ENCODE data around the gene ZNF521.

The ZNF521 gene

GRCh38 chr18:25123438-25124232, 228.3 kb downstream of the ZNF521 start:
- H3K4me3 ChIP-seq (ENCODE audit: low read length) = no peak overlapping the region
- H3K36me3 ChIP-seq (ENCODE audit: insufficient read depth, low read length) = peaks cover 6% of the 10 kb centered on the region
- no peaks in the 10 kb centered on the region for H3K4me1 ChIP-seq (ENCODE audit: insufficient read depth, low read length)
- no peak overlapping the region for H2AFZ ChIP-seq (ENCODE audit: low read depth, low read length)
- H3K27me3 ChIP-seq (ENCODE audit: insufficient read depth, low read length) = no peaks in the 10 kb centered on the region
- H3K9me3 ChIP-seq (ENCODE audit: low read length) = no peaks in the 10 kb centered on the region

DNA sequence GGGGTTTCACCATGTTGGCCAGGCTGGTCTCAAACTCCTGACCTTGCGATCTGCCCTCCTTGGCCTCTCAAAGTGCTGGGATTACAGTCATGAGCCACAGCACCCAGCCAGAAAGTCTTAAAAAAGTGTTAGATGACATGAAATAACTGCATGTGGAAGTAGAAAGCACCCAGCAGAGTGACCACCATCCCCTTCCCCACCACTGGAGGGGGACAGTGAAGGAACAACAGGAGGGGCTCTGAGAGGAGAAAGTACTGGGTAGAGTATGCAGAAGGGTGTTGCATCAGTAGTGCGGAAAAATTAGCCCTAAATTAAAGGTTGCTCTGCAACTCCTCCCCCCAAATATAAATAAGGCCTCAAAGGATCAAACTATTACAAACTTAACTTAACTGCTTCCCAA, 230.5 kb downstream of the ZNF521 start:
- no peak overlapping the region for H2AFZ ChIP-seq (ENCODE audit: low read depth, low read length)
- no peaks in the 10 kb centered on the region for H3K9me3 ChIP-seq (ENCODE audit: low read length)
- H3K4me1 ChIP-seq (ENCODE audit: insufficient read depth, low read length) = no peaks in the 10 kb centered on the region
- peaks cover 6% of the 10 kb centered on the region for H3K36me3 ChIP-seq (ENCODE audit: insufficient read depth, low read length)
- H3K4me3 ChIP-seq (ENCODE audit: low read length) = no peak overlapping the region
- H3K27me3 ChIP-seq (ENCODE audit: insufficient read depth, low read length) = no peaks in the 10 kb centered on the region

GRCh38 chr18:25113566-25113965, 238.4 kb downstream of the ZNF521 start:
- H3K36me3 ChIP-seq (ENCODE audit: insufficient read depth, low read length) = peaks cover 5% of the 10 kb centered on the region
- H3K9me3 ChIP-seq (ENCODE audit: low read length) = no peaks in the 10 kb centered on the region
- H2AFZ ChIP-seq (ENCODE audit: low read depth, low read length) = no peak overlapping the region
- no peak overlapping the region for H3K4me3 ChIP-seq (ENCODE audit: low read length)
- peaks cover 15% of the 10 kb centered on the region for H3K4me1 ChIP-seq (ENCODE audit: insufficient read depth, low read length)
- no peaks in the 10 kb centered on the region for H3K27me3 ChIP-seq (ENCODE audit: insufficient read depth, low read length)

DNA sequence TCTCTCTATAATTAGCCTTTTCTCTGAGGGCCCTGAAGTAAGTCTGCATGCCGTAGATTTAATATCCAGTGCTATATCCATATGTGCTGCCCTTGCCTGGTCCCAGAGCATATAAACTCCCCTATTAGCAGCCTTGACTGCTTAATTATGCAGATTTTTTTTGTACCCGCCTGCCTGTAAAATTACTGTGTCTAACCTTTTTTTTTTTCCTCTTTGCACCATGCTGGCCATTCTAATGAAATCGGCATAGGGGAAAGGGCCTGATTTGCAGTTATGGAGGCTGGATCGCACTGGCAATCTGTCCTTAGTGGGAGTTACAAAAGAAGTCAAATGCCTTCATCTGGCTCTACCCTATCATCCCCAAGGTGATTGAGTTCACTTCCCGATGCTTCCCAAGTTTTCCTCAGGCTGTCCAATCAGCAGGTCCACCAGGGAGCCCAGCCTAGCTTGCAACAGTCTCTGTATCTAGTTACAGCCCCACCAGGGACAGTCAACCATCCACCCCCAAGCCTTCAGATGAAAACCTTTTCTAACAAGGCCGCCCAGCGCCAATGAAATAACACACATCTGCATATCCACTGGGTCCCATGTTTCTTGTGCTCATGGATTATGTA, 239.0 kb downstream of the ZNF521 start:
- Histone ChIP-seq H3K4me1 (ENCODE audit: insufficient read depth, low read length) (peaks cover 15% of the 10 kb centered on the region), H3K4me3 (ENCODE audit: low read length) (no peak overlapping the region), H3K9me3 (ENCODE audit: low read length) (no peaks in the 10 kb centered on the region), H3K27me3 (ENCODE audit: insufficient read depth, low read length) (no peaks in the 10 kb centered on the region), H3K36me3 (ENCODE audit: insufficient read depth, low read length) (peaks cover 6% of the 10 kb centered on the region), H2AFZ (ENCODE audit: low read depth, low read length) (no peak overlapping the region)

GRCh38 chr18:25111377-25112288, 240.3 kb downstream of the ZNF521 start:
- Histone ChIP-seq H3K36me3 (ENCODE audit: insufficient read depth, low read length) (peaks cover 10% of the 10 kb centered on the region), H3K4me1 (ENCODE audit: insufficient read depth, low read length) (peaks cover 15% of the 10 kb centered on the region)

GRCh38 chr18:25109484-25109883, 242.5 kb downstream of the ZNF521 start:
- H3K4me3 ChIP-seq (ENCODE audit: low read length) = no peak overlapping the region
- H3K4me1 ChIP-seq (ENCODE audit: insufficient read depth, low read length) = peaks cover 11% of the 10 kb centered on the region
- H3K27me3 ChIP-seq (ENCODE audit: insufficient read depth, low read length) = no peaks in the 10 kb centered on the region
- H3K36me3 ChIP-seq (ENCODE audit: insufficient read depth, low read length) = peaks cover 10% of the 10 kb centered on the region
- no peak overlapping the region for H2AFZ ChIP-seq (ENCODE audit: low read depth, low read length)
- no peaks in the 10 kb centered on the region for H3K9me3 ChIP-seq (ENCODE audit: low read length)

More at GRCh38 chr18:25111377-25112288, 240.3 kb downstream of the ZNF521 start:
- no peaks in the 10 kb centered on the region for H3K9me3 ChIP-seq (ENCODE audit: low read length)
- no peaks in the 10 kb centered on the region for H3K27me3 ChIP-seq (ENCODE audit: insufficient read depth, low read length)
- H3K4me3 ChIP-seq (ENCODE audit: low read length) = no peak overlapping the region
- H2AFZ ChIP-seq (ENCODE audit: low read depth, low read length) = no peak overlapping the region

DNA sequence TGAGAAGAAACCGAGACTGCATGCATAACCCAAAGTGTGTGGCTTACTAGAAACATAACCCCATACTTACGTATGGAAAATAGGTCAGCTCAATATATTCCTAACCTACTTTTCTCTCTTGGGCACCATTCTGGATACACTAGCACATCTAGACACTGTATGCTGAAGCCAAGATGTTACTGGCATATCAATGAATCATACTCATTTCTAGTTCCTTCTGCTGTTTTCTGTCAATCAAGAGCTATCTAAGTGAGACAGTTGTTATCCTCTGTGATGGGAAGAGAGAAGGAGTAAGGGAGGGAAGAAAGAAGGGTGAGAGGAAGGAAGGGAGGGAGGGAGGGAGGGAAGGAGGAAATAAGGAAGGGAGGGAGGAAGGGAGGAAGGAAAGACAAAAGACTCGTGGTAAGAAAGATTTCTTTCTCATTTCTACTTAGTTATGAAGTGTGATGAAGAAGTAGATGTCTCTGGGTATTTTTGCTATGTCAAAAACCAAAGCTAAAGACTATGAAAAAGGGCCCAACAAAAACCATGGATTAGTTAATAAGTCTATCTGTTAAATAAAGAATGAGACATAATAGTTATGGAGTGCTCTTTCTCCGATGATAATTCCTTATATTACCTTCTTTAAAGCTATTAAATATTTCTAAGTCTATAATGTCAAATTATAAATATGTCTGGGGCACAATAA, 248.4 kb downstream of the ZNF521 start:
- Histone ChIP-seq H3K4me1 (ENCODE audit: insufficient read depth, low read length) (peaks cover 24% of the 10 kb centered on the region), H3K36me3 (ENCODE audit: insufficient read depth, low read length) (peaks cover 5% of the 10 kb centered on the region), H3K9me3 (ENCODE audit: low read length) (no peaks in the 10 kb centered on the region), H3K27me3 (ENCODE audit: insufficient read depth, low read length) (no peaks in the 10 kb centered on the region), H2AFZ (ENCODE audit: low read depth, low read length) (no peak overlapping the region), H3K4me3 (ENCODE audit: low read length) (no peak overlapping the region)

GRCh38 chr18:25102662-25103061, 249.3 kb downstream of the ZNF521 start:
- Histone ChIP-seq H3K4me1 (ENCODE audit: insufficient read depth, low read length) (peaks cover 24% of the 10 kb centered on the region), H3K9me3 (ENCODE audit: low read length) (no peaks in the 10 kb centered on the region), H3K4me3 (ENCODE audit: low read length) (no peak overlapping the region), H3K36me3 (ENCODE audit: insufficient read depth, low read length) (peaks cover 2% of the 10 kb centered on the region), H2AFZ (ENCODE audit: low read depth, low read length) (no peak overlapping the region), H3K27me3 (ENCODE audit: insufficient read depth, low read length) (no peaks in the 10 kb centered on the region)

GRCh38 chr18:25100418-25100817, 251.5 kb downstream of the ZNF521 start:
- no peak overlapping the region for H2AFZ ChIP-seq (ENCODE audit: low read depth, low read length)
- H3K4me1 ChIP-seq (ENCODE audit: insufficient read depth, low read length) = peaks cover 24% of the 10 kb centered on the region
- H3K9me3 ChIP-seq (ENCODE audit: low read length) = no peaks in the 10 kb centered on the region
- H3K4me3 ChIP-seq (ENCODE audit: low read length) = no peak overlapping the region
- no peaks in the 10 kb centered on the region for H3K27me3 ChIP-seq (ENCODE audit: insufficient read depth, low read length)
- H3K36me3 ChIP-seq (ENCODE audit: insufficient read depth, low read length) = no peaks in the 10 kb centered on the region

- no peaks in the 10 kb centered on the region for H3K27me3 ChIP-seq (ENCODE audit: insufficient read depth, low read length)
- no peaks in the 10 kb centered on the region for H3K9me3 ChIP-seq (ENCODE audit: low read length)
- H2AFZ ChIP-seq (ENCODE audit: low read depth, low read length) = no peak overlapping the region
- H3K4me1 ChIP-seq (ENCODE audit: insufficient read depth, low read length) = peaks cover 24% of the 10 kb centered on the region
- no peak overlapping the region for H3K4me3 ChIP-seq (ENCODE audit: low read length)
- H3K36me3 ChIP-seq (ENCODE audit: insufficient read depth, low read length) = no peaks in the 10 kb centered on the region
Observed at GRCh38 chr18:25099895-25100294, 252.1 kb downstream of the ZNF521 start.

DNA sequence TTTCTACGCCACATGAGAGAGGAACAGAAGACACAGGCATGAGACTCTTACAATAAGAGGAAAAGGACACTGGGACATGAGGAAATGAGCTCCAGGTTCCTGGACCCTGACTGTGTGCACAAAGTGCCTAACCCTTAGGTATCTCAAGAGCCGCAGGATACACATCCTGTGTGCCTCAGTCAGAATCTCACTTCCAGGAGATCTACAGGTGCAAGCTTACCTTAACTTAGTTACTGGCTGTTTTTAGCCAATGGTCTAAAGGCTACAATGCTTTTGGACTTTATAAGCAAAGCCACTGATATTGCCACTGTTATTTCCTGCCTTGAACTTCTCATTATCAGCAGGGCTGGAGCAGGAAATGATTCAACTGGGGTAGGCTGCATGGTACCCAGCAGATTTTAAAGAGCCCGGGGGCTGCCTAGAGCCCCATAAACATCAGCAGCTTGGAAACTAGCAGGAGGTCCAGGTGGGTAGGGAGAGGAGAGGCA, 254.4 kb downstream of the ZNF521 start:
- H3K36me3 ChIP-seq (ENCODE audit: insufficient read depth, low read length) = no peaks in the 10 kb centered on the region
- H3K27me3 ChIP-seq (ENCODE audit: insufficient read depth, low read length) = no peaks in the 10 kb centered on the region
- H3K4me3 ChIP-seq (ENCODE audit: low read length) = no peak overlapping the region
- H2AFZ ChIP-seq (ENCODE audit: low read depth, low read length) = no peak overlapping the region
- no peaks in the 10 kb centered on the region for H3K9me3 ChIP-seq (ENCODE audit: low read length)
- peaks cover 21% of the 10 kb centered on the region for H3K4me1 ChIP-seq (ENCODE audit: insufficient read depth, low read length)

GRCh38 chr18:25097057-25097456, 254.9 kb downstream of the ZNF521 start:
- H3K27me3 ChIP-seq (ENCODE audit: insufficient read depth, low read length) = no peaks in the 10 kb centered on the region

More at GRCh38 chr18:25097057-25097456, 254.9 kb downstream of the ZNF521 start:
- no peak overlapping the region for H2AFZ ChIP-seq (ENCODE audit: low read depth, low read length)
- peaks cover 21% of the 10 kb centered on the region for H3K4me1 ChIP-seq (ENCODE audit: insufficient read depth, low read length)
- H3K36me3 ChIP-seq (ENCODE audit: insufficient read depth, low read length) = no peaks in the 10 kb centered on the region
- no peaks in the 10 kb centered on the region for H3K9me3 ChIP-seq (ENCODE audit: low read length)
- H3K4me3 ChIP-seq (ENCODE audit: low read length) = no peak overlapping the region
